Measurements from ENCODE around the gene FOXRED1.

- TF ChIP-seq ELK1 (IDR thresholded peaks at IDR 0.05; ENCODE audit: low read depth, low read length) (no peak), EP300 (IDR thresholded peaks at IDR 0.05; ENCODE audit: borderline replicate concordance in 1 of 2, control insufficient read depth in 1 of 2, low read depth in 2 of 2, low read length in 2 of 2) (no peak), JUND (IDR thresholded peaks at IDR 0.05; ENCODE audit: low read depth, low read length) (no peak), POLR2A (IDR thresholded peaks at IDR 0.05; ENCODE audit: low read depth, low read length) (no peak), IKZF1 (conservative IDR thresholded peaks at IDR 0.05) (no peak)
Observed at GRCh38 chr11:126253265-126253664, 15.7 kb upstream of the FOXRED1 start.

Measured in GM12878 (cell line).